Subcutaneous adipose tissue (tissue), 4 donors: ENCODE measurements around the gene SIPA1L3. TPM values are rescaled to one million over a fixed set of nuclear protein-coding genes. Genes with fewer than 3 reads are reported as not detected.

Source experiments
- CTCF ChIP-seq: fragments of 450-650 bp; IDR thresholded peaks from one replicate; pipeline ENCODE4 v1.5.1; 2016; ENCODE audit warnings: low read depth, mild to moderate bottlenecking, control low read depth, antibody characterized with exemption, moderate library complexity
- total RNA-seq, 4 donors: library from RNA; depleted of rRNA; stranded (reverse); fragments of >200 nt; gene quantifications; one replicate each; pipeline ENCODE4 v1.1.0, GENCODE V29; 2016

SIPA1L3 gene
- total RNA-seq, 4 donors from 2014 or later = 8.2 to 15.3 (median 11.6) TPM

GRCh38 chr19:38055010-38055409 is 148.0 kb downstream of the SIPA1L3 start:
- no peak for TF ChIP-seq CTCF

- no peak for TF ChIP-seq CTCF
Observed at GRCh38 chr19:38055655-38056521, 148.9 kb downstream of the SIPA1L3 start.

- no peak for TF ChIP-seq CTCF
Observed at GRCh38 chr19:38056646-38057045, 149.6 kb downstream of the SIPA1L3 start.

GRCh38 chr19:38057959-38058690 is 151.1 kb downstream of the SIPA1L3 start:
- TF ChIP-seq CTCF = no peak

- no peak for TF ChIP-seq CTCF
Observed at GRCh38 chr19:38059897-38060296, 152.9 kb downstream of the SIPA1L3 start.

- TF ChIP-seq CTCF = no peak
Observed at GRCh38 chr19:38060331-38060730, 153.3 kb downstream of the SIPA1L3 start.

- TF ChIP-seq CTCF = no peak
Observed at GRCh38 chr19:38061294-38061693, 154.3 kb downstream of the SIPA1L3 start.
